NCI-H146 treated with DMSO at 0.1 percent for 48 hours (cell line): ENCODE measurements around the gene ZCCHC24.
A peak's percentile ranks its signal among the peaks of the same experiment; 100 is the strongest.

Source experiments
- DNase-seq: peaks from one replicate; lab custom pipeline; 2025; ENCODE audit not compliant: unreplicated experiment; lab: John Stamatoyannopoulos, UW

ZCCHC24 gene

DNA sequence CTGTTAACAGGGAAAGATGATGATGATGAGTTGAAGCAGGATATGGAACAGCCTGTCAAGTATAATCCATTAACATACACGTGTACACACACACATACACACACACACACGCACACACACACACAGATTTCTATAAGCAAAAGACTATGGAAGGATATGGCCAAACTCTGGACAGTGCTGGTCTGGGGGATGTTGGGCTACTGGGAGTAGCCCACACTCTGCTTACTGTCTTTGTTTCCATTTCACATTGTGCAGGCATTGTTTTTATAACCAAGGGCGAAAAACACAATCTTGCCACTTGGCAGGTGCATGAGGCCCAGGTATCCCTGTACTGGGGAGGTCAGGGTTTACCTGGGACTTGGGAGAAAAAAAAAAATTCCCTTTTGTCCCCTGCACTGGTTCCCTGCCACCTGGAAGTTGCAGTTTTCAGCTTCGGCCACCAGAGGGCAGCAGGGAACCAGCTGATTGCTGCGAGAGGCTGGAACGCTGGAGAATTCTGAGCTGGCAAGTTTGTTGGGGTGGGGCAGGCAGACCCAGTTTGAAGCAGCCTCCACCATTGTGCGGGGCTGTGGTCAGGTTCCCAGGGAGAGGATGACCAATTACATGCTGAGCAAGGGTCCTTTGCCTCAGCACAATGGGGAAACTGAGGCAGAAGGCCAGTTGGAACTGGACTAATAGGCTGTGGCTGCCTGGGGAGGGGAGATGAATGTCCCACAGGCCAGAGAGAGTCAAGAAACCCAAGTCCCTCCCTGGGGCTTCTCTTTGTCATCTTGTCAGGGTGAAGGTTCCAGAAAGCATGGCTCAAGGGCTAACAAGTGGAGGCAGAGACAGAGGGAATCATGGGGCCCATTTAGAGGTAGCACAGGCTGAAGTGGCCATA, 70.9 kb downstream of the ZCCHC24 start:
- peak; percentile 61 for DNase-seq

DNA sequence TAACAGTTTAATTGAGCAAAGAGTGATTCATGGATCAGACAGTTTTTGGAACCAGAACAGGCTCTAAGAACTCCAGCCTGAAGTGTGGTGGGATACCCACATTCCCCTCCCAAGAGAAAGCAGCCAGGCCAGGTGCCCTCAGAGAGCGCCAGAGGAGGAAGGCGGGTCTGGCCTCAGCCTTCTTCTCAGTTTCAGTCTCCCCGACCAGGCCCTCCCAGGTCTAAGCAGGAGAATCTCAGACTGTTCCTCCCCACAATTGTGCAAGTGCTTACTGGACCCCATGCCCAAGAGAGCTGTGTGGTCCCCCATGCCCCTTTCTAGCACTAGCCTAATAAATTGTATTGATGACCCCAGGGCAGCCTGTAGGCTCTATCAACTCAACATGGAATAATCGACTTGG, 72.6 kb downstream of the ZCCHC24 start:
- no peak for DNase-seq

DNA sequence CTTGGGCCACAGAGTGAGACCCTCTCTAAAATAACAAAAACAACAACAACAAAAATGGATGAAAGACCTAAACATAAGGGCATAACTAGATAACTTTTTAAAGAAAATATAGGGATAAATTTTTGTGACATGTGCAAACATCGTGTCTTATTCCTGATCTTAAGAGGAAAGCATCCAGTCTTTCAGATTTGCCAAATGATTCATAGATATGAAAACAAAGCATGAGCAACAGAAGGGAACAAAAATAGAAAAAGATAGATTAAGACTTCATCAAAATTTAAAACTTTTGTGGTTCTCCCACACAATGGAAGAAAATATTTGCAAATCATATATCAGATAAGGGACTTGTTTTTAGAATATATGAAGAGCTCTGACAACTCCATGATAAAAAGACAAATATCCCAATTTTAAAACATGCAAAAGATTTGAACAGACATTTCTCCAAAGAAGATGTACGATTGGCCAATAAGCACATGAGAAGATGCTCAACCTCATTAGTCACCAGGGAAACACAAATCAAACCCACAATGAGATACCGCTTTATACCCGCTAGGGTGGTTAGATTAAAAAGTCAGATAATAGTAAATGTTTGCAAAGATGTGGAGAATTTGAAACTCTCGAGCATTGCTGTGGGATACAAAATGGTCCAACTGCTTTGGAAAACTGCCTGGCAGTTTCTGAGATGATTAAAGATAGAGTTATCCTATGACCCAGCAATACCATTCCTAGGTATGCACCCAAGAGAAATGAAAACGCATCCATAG, 77.8 kb downstream of the ZCCHC24 start:
- DNase-seq = no peak

DNA sequence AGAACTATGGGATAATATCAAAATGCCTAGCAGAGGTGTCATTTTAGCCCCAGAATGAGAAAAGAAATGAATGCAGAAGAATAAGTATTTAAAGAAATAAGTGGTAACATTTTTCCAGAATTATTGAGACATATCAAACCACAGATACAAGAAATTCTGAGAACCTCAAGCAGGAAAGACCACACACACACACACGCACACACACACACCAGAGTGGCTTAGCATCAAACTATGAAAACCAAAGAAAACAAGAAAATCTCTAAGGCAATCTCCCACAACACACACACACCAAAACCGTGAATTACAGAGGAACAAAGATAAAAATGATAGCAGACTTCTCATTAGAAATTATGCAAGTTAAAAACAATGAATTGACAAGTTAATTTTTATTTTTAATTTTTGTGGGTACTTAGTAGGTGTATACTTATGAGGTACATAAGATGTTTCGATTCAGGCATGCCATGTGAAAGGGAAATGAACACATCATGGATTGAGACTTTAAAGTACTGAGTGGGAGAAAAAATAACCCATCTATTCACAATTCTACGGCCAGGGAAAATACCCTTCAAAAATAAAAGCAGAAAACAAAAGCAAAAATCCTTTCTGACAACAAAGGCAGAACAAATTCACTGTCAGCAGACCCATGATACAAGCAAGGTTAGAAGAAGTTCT, 83.6 kb downstream of the ZCCHC24 start:
- no peak for DNase-seq

DNA sequence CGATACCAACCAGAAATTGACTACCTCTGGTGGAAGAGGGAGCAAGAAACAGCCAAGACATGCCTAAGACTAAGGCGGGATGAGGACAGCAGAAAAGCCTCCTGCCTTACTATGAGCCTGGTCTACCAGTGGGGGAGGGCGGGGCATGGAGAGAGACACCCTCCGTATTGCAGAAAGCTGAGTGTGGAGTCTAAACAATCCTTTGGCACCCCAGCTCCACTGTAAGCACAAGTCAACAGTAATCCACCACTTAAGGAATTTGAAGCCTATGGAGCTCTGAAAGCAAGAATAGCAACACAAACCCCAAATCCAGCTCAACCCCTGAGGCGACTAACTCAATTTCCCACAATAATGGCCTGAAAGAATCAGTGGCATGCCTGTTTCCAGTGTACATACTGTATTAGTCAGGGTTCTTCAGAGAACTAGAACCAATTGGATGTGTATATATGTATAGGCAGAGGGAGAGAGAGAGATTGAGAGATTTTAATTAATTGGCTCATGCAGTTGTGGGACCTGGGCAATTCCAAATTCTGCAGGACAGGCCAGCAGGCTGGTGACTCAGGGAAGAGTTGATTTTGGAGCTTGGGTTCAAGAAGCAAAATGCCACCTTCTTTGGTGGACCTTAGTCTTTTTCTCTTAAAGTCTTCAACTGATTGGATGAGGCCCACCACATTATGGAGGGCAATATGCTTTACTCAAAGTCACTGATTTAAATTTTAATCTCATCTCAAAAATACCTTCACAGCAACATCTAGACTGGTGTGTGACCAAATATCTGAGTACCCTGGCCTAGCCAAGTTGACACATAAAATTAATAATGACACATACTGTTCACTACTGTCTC, 84.7 kb downstream of the ZCCHC24 start:
- no peak for DNase-seq

DNA sequence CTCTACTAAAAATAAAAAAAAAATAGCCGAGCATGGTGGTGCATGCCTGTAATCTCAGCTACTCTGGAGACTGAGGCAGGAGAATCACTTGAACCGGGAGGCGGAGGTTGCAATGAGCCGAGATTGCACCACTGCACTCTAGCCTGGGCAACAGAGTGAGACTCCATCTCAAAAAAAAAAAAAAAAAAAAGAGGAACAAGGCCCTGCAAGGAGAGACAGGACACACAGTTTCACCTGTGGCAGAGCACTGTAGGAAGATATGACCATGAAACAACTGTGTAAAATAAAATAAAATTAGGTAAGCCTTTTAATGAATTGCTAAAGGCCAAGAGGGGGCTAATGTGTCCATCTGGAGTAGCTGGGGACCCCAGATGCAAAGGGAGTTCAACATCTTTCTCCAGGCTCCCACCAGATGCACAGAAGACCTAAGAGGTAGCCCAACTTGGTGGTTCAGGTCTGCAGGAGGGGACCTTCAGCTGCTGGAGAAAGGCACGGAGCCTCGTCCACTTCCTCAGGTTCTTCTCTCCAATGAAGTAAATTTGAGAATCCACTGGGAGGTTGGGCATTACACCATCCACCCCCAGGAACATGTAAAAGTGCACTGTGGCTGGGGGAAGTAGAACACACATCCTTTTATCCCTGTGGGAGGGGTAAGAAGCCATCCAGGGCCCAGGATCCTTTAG, 85.5 kb downstream of the ZCCHC24 start:
- no peak for DNase-seq

DNA sequence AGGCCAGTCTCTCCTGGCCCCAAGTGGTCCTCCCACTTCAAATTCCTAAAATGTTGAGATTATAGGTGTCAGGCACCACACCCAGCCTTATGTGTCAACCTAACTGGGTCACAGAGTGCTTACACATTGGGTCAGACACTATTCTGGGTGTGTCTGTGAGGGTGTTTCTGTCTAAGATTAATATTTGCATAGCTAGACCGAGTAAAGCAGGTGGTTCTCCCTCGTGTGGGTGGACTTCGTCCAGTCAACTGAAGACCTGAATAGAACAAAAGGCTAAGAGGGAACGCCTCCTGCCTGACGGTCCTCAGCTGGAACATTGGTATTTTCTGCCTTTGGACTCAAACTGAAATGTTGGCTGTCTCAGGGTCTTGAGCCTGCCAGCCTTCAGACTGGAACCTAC, 86.6 kb downstream of the ZCCHC24 start:
- DNase-seq = peak; percentile 27

DNA sequence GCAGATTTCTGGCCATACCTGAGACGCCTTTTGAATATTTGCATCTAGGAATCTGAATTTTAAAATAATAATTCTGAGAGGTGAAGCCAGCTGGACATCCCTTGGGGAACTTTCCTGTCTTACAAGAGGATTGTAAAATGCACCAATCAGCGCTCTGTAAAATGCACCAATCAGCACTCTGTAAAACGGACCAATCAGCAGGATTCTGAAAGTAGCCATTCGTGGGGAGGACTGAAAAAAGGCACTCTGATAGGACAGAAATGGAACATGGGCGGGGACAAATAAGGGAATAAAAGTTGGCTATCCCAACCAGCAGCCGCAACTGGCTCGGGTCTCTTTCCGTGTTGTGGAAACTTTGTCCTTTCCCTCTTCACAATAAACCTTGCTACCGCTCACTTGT, 88.2 kb downstream of the ZCCHC24 start:
- no peak for DNase-seq

DNA sequence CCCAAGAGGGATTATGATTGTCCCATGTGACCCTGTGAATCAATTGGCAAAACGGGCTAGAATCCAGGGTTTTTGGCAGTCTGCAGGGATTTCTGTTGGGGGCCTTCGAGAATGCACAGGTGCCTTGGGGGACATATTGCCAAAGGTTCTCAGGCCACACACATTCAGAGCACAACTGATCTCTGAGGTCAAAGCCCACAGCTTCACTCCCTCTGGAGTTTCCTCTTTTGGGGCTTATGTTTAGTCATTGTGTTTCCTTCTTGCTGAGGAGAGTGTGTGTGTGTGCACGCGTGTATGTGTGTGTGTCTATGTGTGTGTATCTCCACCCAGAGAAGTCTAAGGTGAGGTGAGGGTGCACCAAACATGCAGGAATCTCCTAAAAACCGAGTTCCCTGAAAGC, 89.3 kb downstream of the ZCCHC24 start:
- no peak for DNase-seq

DNA sequence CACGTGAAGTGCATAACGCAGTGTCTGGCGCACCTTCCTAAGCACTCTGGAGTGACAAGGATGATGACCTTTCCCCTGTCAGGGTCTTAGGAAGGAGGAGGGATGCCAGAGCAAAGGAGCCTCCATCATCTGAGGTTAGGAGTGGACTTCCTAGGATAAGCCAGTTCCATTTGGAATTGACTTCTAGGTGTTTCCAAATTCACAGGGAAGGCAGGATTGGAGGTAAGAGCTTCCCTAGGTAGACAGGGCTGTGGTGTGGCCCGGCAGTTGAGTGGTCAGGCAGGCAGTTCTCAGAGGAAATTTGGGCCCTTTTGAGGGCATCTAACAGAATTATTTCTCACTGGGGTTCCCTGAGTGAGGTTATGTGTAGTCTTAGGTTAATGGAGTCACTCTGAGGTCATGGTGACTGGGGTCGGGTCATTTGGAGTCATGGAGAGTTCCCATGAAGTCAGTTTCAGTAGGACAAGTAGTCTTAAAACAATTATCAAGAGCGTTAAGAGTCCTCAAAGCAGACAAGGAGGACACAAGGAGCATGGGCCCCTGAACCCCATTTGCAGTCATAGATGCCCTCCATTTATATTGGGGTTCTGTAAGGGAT, 89.9 kb downstream of the ZCCHC24 start:
- no peak for DNase-seq

DNA sequence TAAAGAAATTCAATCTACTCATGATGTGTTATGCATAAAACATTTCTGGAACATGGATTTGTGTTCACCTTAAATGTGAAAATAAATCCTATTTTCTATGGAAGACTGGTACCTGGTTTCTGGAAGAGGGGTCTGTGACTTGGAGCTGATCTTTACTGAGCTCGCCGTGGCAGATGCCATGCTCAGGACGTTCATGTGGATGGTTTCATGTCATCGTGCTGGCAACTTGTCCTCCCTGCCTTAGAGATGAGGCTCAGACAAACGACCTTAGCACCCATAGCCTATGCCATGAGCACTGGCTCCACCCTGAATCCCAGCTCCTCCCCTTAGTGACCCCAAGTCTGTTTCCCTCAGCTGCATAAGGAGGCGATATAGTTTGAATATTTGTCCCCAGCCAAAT, 90.8 kb downstream of the ZCCHC24 start:
- DNase-seq = no peak

DNA sequence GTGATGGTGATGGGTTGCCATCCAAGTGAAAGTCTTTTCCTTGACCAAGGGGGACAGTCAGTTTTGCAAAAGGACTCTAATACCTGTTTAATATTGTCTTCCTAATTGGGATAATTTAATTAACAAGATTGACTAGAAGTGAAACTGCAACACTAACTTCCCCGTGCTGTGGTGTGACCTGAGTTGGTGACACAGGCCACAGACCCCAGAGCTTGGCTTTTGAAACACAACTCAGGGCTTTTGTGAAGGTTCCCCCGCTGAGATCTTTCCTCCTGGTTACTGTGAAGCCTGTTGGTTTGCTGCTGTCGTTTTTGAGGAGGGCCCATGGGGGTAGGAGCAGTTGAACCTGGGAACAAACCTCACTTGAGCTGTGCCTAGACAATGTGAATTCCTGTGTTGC, 91.3 kb downstream of the ZCCHC24 start:
- no peak for DNase-seq

DNA sequence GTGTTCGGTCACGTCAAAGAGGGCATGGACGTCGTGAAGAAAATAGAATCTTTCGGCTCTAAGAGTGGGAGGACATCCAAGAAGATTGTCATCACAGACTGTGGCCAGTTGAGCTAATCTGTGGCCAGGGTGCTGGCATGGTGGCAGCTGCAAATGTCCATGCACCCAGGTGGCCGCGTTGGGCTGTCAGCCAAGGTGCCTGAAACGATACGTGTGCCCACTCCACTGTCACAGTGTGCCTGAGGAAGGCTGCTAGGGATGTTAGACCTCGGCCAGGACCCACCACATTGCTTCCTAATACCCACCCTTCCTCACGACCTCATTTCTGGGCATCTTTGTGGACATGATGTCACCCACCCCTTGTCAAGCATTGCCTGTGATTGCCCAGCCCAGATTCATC, 91.7 kb downstream of the ZCCHC24 start:
- no peak for DNase-seq

DNA sequence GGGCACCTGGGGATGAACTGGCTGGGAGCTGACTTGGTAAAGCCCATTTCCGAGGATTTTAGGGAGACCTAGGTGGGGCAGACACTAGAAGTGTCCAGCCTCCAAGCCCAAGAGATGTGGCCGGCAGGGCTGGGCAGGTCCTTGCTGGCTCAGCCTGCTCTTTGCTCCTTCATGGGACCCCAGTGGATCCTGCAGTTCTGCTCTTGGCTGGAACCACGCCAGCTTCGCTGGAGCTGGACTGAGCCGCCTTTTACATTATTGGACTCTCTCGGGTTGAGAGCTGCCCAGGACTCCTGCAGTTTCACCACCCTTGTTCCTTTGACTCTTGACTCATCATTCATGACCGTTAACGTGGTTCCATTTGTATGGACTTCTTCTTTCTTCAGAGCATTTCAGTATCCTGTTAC, 92.4 kb downstream of the ZCCHC24 start:
- DNase-seq = no peak

DNA sequence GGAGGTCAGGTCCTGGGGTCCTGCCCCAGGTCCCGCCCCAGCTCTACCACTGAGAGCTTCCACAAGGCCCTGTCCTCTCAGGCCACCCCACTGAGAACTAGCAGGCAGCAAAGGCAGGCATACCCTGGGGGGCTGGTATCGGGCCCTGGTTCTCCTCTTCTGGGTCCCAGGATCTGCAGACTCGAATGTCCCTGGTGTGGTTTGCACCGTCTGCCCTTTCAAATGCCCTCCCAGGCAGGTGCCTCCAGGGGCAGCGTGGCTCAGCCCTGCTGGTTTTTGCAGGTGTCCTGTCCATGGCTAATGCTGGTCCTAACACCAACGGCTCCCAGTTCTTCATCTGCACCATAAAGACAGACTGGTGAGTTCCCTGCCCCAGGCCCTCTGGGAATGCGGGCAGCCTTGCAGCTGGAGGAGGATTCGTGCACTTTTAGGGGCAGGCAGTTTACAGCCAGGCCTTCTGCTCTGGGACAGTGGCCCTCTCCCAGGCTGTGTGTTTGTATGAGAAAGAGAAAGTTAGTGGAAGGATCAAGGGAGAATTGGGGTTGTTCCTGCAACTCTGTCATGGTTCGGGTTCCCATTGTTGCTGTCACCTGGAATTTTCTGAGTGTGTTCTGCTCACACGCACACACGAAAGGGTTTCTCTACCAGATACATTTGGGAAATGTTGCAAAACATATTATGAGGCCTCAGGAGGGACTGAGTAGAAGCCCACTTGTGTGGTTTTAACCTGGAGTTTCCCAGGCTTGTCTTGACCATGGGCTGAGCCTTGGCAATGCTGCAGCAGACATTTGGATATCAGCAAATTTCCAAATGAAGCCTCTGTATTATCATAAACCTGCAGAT, 93.2 kb downstream of the ZCCHC24 start:
- no peak for DNase-seq

DNA sequence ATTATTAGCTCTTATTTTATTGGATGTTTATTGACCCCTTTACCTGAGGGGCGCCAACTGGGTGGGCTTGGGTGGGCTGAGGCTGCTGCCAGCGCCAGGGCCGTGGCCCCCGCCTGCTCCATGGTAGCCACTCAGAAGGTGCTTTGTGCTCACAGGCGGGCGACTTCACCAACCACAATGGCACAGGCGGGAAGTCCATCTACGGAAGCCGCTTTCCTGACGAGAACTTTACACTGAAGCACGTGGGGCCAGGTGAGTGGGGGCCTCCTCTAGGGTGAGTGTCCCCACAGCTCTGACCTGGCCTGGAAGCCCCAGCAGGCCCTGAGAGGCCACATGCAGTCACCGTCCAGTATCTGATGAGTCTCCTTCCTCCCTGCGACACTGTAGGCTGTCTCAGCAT, 94.1 kb downstream of the ZCCHC24 start:
- no peak for DNase-seq

DNA sequence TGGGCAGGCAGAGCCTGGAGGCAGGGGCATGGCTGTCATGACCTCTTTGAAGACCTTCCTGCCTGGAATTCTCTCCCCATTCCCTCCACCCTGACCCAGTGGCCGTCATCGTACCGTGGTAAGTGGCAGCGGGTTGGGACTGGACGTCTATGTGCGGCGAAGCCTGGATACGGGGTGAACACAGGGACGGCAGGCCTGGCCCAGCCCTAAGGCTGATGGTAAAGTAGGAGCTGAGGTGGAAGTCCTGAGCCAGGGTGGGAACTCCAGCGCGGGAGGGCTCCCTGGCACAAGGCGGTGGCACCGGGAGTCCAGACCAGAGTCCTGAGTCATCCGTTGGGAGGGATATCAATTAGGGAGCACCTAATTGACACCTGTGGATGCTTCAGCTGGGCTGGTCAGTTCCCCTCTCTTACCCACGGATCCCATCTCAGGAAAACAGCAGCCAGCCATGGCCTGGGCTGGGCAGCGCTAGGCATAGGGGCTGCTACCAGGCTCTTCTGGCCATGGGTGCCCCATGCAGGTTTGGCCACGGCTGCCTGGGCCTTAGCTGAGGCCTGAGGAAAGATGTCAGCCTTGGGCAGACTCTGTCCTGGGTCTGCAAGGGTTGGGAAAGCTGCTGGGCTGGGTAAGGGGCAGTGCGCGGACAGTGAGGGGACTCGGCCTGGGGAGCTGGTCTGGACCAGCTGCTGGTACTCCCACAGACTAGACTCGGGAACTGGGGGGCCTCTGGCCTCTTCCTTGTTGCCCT, 94.8 kb downstream of the ZCCHC24 start:
- DNase-seq = no peak

DNA sequence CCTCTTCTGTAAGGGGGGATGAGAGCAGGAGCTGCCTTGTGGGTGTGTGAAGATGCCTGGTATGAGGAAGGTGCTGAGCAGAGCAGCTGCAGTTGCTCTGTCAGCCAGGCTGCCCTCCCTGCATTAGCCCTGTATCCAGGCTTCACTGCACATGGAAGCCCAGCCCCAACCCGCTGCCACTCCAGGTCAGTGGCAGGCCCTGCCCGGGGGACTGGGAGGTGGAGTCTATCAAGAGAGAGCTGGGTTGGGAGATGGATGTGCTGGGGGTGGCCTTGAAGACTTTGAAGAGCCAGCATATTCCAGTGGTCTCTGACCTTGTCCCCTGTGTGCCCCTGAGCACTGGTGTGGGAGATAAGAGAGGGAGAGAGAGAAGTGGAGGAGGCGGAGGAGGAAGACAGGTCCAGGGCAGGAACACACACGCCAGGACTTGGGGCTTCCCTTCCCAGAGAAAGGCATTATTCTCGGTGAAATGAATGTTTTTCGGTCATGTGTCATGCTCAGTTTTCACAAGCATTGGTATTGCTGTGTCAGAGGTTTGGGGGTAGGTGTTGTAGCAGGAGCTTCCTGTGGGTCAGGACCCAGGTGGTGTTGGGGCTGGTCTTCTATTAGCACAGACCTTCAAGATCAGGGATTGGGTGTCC, 95.5 kb downstream of the ZCCHC24 start:
- DNase-seq = no peak
